Loucy (cell line): ENCODE data around the gene RALGAPB.

Experiments
- EZH2phosphoT487 ChIP-seq: fragments of 200-600 bp; IDR thresholded peaks from 2 replicates; pipeline ENCODE4 v1.6.1; 2018; ENCODE audit warnings: antibody characterized with exemption, mild to moderate bottlenecking, moderate library complexity, borderline replicate concordance
- TF ChIP-seq, protein P1 (sequence below): fragments of 200-600 bp; sonication (generic); conservative IDR thresholded peaks from 2 replicates; pipeline ENCODE4 v1.5.1; 2014; ENCODE audit warnings: mild to moderate bottlenecking, antibody characterized with exemption, low read length

DNA sequence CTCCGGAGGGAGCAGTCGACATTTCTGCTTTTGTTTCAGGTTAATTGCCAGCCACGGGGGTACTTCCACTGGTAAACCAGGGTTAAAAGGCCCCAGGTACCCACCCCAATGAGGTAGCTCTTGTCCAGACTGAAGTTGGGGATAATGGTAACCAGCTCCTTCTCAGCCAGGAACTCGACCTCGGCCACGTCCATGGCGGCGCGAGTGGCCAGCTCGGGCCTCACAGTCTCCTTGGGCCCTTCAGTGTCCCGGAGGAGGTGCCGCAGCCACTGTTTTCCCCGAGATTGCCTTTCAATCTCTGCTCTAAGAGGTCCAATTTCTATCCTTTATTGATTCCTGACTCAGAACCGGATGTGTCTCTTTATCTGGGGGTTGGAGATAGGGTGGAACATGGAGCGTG lies 142.6 kb downstream of the RALGAPB start:
- TF ChIP-seq, protein P1, sequence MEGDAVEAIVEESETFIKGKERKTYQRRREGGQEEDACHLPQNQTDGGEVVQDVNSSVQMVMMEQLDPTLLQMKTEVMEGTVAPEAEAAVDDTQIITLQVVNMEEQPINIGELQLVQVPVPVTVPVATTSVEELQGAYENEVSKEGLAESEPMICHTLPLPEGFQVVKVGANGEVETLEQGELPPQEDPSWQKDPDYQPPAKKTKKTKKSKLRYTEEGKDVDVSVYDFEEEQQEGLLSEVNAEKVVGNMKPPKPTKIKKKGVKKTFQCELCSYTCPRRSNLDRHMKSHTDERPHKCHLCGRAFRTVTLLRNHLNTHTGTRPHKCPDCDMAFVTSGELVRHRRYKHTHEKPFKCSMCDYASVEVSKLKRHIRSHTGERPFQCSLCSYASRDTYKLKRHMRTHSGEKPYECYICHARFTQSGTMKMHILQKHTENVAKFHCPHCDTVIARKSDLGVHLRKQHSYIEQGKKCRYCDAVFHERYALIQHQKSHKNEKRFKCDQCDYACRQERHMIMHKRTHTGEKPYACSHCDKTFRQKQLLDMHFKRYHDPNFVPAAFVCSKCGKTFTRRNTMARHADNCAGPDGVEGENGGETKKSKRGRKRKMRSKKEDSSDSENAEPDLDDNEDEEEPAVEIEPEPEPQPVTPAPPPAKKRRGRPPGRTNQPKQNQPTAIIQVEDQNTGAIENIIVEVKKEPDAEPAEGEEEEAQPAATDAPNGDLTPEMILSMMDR = no peak
- no peak for TF ChIP-seq EZH2phosphoT487
